VCaP (cell line): ENCODE data around the gene MARK2.

Experiments
- H3K27ac ChIP-seq: fragments of 450-650 bp; 2 replicates; pipeline ENCODE4 v1.5.1; 2017
- CTCF ChIP-seq: fragments of 450-650 bp; conservative IDR thresholded peaks from 2 replicates; pipeline ENCODE4 v1.5.1; 2017; ENCODE audit warnings: mild to moderate bottlenecking, moderate library complexity

Gene MARK2

GRCh38 chr11:63923319-63923718 lies 84.4 kb downstream of the MARK2 start:
- H3K27ac ChIP-seq: no peak overlapping the region
- no peak for TF ChIP-seq CTCF

GRCh38 chr11:63929616-63930015 lies 90.7 kb downstream of the MARK2 start:
- H3K27ac ChIP-seq: no peak overlapping the region
- TF ChIP-seq CTCF: no peak

- no peak for TF ChIP-seq CTCF
- H3K27ac ChIP-seq: no peak overlapping the region
Measured at GRCh38 chr11:63931045-63931444, 92.1 kb downstream of the MARK2 start.

GRCh38 chr11:63931876-63932275 lies 93.0 kb downstream of the MARK2 start:
- H3K27ac ChIP-seq: no peak overlapping the region
- no peak for TF ChIP-seq CTCF

GRCh38 chr11:63933459-63933858 lies 94.5 kb downstream of the MARK2 start:
- H3K27ac ChIP-seq: no peak overlapping the region
- no peak for TF ChIP-seq CTCF

GRCh38 chr11:63937713-63938478 lies 99.0 kb downstream of the MARK2 start:
- peak overlapping the region; percentile 81 for H3K27ac ChIP-seq
- TF ChIP-seq CTCF: no peak; the same call in 1 of the 2 replicates

GRCh38 chr11:63938479-63939396 lies 99.8 kb downstream of the MARK2 start, which contains the start of gene NAA40:
NAA40 (plus strand) TSS chr11:63939002; CDS start chr11:63939097, 95 bp downstream.
- peak within 1 kb of the TSS; percentile 81 for H3K27ac ChIP-seq

More at GRCh38 chr11:63938479-63939396, 99.8 kb downstream of the MARK2 start, which contains the start of gene NAA40:
- TF ChIP-seq CTCF: peak; percentile 43
